Esophagus muscularis mucosa (tissue), 4 donors: ENCODE measurements around the gene RSU1. TPM values are rescaled to one million over a fixed set of nuclear protein-coding genes. Genes with fewer than 3 reads are reported as not detected.

Source experiments
- DNase-seq: peaks from one replicate; pipeline ENCODE4 v3.0.0-alpha.2; 2017; ENCODE audit errors: extremely low spot score
- H3K27ac ChIP-seq, 4 donors: fragments of 200-600 bp; sonication (generic); replicated peaks in 1 of 4; 1 replicate in 3 of 4; 2 replicates in 1 of 4; pipeline ENCODE4 v1.5.1; 2016 to 2019; ENCODE audit warnings: mild to moderate bottlenecking in 1 of 4
- H3K27me3 ChIP-seq, 4 donors: fragments of 200-600 bp; sonication (generic); one replicate each; pipeline versions ENCODE4 v1.5.1 to v1.6.0; 2016 to 2019
- H3K36me3 ChIP-seq, 4 donors: fragments of 200-600 bp; sonication (generic); one replicate each; pipeline ENCODE4 v1.5.1; 2016 to 2019
- H3K4me1 ChIP-seq, 4 donors: fragments of 200-600 bp; sonication (generic); one replicate each; pipeline ENCODE4 v1.5.1; 2016 to 2019
- H3K4me3 ChIP-seq, 4 donors: fragments of 200-600 bp; sonication (generic); 1 replicate in 2 of 4; 2 replicates in 2 of 4; pipeline ENCODE4 v1.5.1; 2016 to 2019; ENCODE audit warnings: mild to moderate bottlenecking in 4 of 4, moderate library complexity in 1 of 4
- H3K9me3 ChIP-seq, 4 donors: fragments of 200-600 bp; sonication (generic); 1 replicate in 3 of 4; 2 replicates in 1 of 4; pipeline ENCODE4 v1.5.1; 2016 to 2019
- CTCF ChIP-seq, 3 experiments: fragments of 200-600 bp in 2 of 3; fragments of 450-650 bp in 1 of 3; sonication (generic) in 2 of 3; IDR thresholded peaks; one replicate each; pipeline ENCODE4 v1.5.1; 2017 to 2019; ENCODE audit warnings: antibody characterized with exemption in 3 of 3, mild to moderate bottlenecking in 2 of 3, moderate library complexity in 1 of 3
- EP300 ChIP-seq: sonication (generic); formaldehyde crosslinking; IDR thresholded peaks from one replicate; pipeline ENCODE4 v1.6.1; 2017; ENCODE audit warnings: antibody characterized with exemption
- POLR2A ChIP-seq: fragments of 450-650 bp; IDR thresholded peaks from one replicate; pipeline ENCODE4 v1.6.1; 2017; ENCODE audit warnings: antibody characterized with exemption, moderate library complexity, mild to moderate bottlenecking, low read depth
- POLR2AphosphoS5 ChIP-seq, 2 donors: sonication (generic); formaldehyde crosslinking; IDR thresholded peaks; one replicate each; pipeline ENCODE4 v1.6.1; 2017; ENCODE audit warnings: antibody characterized with exemption in 2 of 2
- WGBS: methylation state at CpG from one replicate; pipeline ENCODE4 v1.1.5; 2018; 5-methylcytosine and 5-hydroxymethylcytosine counted together
- intact Hi-C: fragments of 100-400 bp; cut with DNase I; formaldehyde crosslinking; loops from one replicate; pipeline ENCODE4 v1.15.1; 2023
- total RNA-seq, 4 donors: library from RNA; depleted of rRNA; stranded (reverse); fragments of >200 nt; gene quantifications; one replicate each; pipeline versions ENCODE4 v1.1.0 to v1.2.1, GENCODE V29; 2016

The RSU1 gene
- total RNA-seq, 4 donors from 2014 or later: 56.9 to 146 (median 90.7) TPM

DNA sequence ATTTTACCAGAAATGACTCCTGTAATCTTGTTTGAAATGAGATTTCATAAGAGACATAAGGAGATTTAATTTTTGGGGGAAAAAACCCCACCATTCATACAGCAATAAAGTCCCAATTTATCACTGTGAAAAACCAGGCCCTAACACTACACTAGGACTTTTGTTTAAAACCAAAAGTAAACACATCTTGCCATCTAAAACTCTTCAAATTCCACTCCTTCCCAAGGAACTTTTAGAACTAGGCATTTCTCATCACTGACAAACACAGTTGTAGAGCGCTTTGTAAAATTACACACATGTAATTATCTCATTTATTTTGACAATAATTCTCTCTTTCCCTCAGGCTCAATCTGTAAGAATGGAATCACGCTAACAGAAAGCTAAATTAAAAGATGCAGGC, 167.5 kb downstream of the RSU1 start:
- no peaks in the 10 kb centered on the region for H3K36me3 ChIP-seq
- TF ChIP-seq POLR2AphosphoS5 (IDR thresholded peaks at IDR 0.05): no peak
- TF ChIP-seq EP300: no peak
- no peak for TF ChIP-seq POLR2A
- TF ChIP-seq CTCF (IDR thresholded peaks at IDR 0.05): no peak
- no peaks in the 10 kb centered on the region for H3K9me3 ChIP-seq
- no peak for DNase-seq
- no peak overlapping the region for H3K4me3 ChIP-seq
- no peaks in the 10 kb centered on the region for H3K27me3 ChIP-seq
- H3K4me1 ChIP-seq: peaks cover 0 to 11% (median 9%) of the 10 kb centered on the region in 4 donors
- WGBS: 47% methylated on average over 2 of the region's 2 CpGs
- intact Hi-C loops: no loop called here
- no peak overlapping the region for H3K27ac ChIP-seq

DNA sequence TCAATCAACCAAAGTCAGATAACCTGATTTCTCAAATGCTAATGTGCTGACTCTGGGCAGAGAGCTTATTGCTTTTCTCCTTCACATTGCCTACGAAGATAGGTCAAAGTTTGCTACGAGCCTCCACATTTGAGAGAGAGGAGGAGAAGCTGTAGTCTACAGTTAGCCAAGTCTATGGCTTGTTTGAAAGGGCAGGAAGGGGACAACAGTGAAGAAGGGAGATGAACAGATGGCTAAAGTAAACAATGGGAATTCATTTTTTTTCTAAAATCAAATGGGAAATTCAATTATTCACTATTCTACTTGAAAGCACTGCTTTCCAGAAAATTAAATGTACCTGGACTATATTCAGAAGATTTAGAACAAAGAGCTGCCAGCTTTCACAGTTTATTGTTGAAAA, 168.9 kb downstream of the RSU1 start:
- Histone ChIP-seq H3K9me3 (no peaks in the 10 kb centered on the region), H3K27ac (no peak overlapping the region), H3K36me3 (no peaks in the 10 kb centered on the region), H3K4me1 (peaks cover 0 to 11% (median 9%) of the 10 kb centered on the region in 4 donors), H3K27me3 (no peaks in the 10 kb centered on the region), H3K4me3 (no peak overlapping the region)
- intact Hi-C loops: no loop called here
- no peak for DNase-seq
- 89% methylated on average over 2 of the region's 2 CpGs for WGBS
- no peak for TF ChIP-seq POLR2AphosphoS5 (IDR thresholded peaks at IDR 0.05)
- TF ChIP-seq EP300: no peak
- no peak for TF ChIP-seq CTCF (IDR thresholded peaks at IDR 0.05)
- no peak for TF ChIP-seq POLR2A

DNA sequence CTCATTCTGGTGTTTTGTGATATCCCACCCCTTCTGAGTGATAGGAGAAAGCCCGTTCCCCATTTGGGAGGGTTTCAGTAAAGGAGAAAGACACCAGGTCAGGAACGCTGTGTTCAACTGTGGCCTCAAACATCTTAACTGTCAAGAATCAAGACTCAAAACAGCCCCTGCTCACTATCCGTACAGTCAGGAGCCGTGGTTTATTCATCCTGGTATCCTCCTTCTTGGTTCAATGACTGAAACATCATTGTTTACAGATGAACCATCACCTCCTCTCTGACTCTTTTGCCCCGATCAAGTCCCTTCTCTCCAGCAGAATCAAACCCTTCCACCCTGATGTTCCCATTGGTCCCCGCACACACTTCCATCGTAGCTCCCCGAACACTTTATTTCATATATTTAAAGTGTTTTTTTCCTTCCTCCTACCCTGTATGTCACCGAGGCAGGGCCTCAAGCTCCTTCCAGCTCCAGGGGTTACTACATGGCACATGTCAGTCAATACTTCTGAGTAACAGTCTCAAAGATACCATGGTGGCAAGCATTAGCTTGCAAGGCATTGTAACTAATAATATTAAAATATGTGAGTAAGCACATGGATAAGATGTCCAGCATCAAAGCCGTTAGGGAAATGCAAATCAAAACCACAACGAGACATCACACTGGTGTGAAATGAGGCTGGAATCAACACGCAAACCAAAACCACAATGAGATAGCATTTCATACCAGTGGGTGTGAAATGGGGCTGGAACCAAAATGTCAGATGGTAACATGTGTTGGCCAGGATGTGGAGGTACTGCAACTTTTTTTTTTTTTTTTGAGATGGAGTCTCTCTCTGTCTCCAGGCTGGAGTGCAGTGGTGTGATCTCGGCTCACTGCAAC, 170.8 kb downstream of the RSU1 start:
- Histone ChIP-seq H3K4me3 (no peak overlapping the region), H3K36me3 (no peaks in the 10 kb centered on the region), H3K27me3 (no peaks in the 10 kb centered on the region), H3K4me1 (peaks cover 0 to 11% (median 9%) of the 10 kb centered on the region in 4 donors), H3K27ac (no peak overlapping the region), H3K9me3 (no peaks in the 10 kb centered on the region)
- whole genome bisulfite sequencing: 92% methylated on average over 13 of the region's 13 CpGs
- intact Hi-C loops: no loop called here
- no peak for TF ChIP-seq EP300
- TF ChIP-seq POLR2A: no peak
- TF ChIP-seq CTCF (IDR thresholded peaks at IDR 0.05): no peak
- DNase-seq: no peak

DNA sequence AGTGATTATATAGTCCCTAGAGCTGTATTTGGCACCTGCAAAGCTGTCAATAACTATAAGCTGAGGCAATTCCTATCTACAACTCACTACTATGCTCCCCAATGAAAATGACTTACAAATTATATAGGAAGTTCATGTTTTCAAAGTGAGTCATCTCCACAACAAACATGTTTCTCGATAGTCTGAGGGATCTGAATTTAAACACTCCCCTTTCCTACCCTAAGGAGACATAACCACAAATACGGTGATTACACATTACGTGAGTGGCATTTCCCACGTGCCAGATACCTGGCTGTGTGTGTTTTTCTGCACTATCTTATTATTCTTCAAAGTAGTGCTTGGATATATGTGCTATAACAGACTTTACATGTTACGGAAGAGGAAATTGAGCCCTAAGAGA, 173.1 kb downstream of the RSU1 start:
- intact Hi-C loops: no loop called here

More for the DNA sequence above, 173.1 kb downstream of the RSU1 start:
- TF ChIP-seq POLR2AphosphoS5 (IDR thresholded peaks at IDR 0.05) (no peak), EP300 (no peak), CTCF (IDR thresholded peaks at IDR 0.05) (no peak), POLR2A (no peak)
- Histone ChIP-seq H3K36me3 (no peaks in the 10 kb centered on the region), H3K4me1 (peaks cover 0 to 5% (median 0%) of the 10 kb centered on the region in 4 donors), H3K9me3 (no peaks in the 10 kb centered on the region), H3K4me3 (no peak overlapping the region), H3K27me3 (no peaks in the 10 kb centered on the region), H3K27ac (no peak overlapping the region)
- 86% methylated on average over 5 of the region's 5 CpGs for WGBS
- DNase-seq: no peak
